ENCODE results near the gene ATG7. TPM values are rescaled to one million over a fixed set of nuclear protein-coding genes. Genes with fewer than 3 reads are reported as not detected.

ATG7 gene
- total RNA-seq, 4 donors from 2014 or later: 45.8 to 85.3 (median 67.3) TPM

GRCh38 chr3:11606865-11607440, 334.8 kb downstream of the ATG7 start:
- Histone ChIP-seq H3K4me3 (replicated peaks in 1 of 3) (no peak overlapping the region), H3K27me3 (no peaks in the 10 kb centered on the region), H3K36me3 (no peaks in the 10 kb centered on the region), H3K9me3 (no peaks in the 10 kb centered on the region), H3K4me1 (peaks cover 10 to 66% of the 10 kb centered on the region in 2 donors), H3K27ac (no peak overlapping the region)
- intact Hi-C loops (cut with DNase I): no loop called here
- DNase-seq: no peak
- WGBS, 2 donors: 68 to 80% methylated on average over 6 of the region's 6 CpGs
- TF ChIP-seq, protein P1, sequence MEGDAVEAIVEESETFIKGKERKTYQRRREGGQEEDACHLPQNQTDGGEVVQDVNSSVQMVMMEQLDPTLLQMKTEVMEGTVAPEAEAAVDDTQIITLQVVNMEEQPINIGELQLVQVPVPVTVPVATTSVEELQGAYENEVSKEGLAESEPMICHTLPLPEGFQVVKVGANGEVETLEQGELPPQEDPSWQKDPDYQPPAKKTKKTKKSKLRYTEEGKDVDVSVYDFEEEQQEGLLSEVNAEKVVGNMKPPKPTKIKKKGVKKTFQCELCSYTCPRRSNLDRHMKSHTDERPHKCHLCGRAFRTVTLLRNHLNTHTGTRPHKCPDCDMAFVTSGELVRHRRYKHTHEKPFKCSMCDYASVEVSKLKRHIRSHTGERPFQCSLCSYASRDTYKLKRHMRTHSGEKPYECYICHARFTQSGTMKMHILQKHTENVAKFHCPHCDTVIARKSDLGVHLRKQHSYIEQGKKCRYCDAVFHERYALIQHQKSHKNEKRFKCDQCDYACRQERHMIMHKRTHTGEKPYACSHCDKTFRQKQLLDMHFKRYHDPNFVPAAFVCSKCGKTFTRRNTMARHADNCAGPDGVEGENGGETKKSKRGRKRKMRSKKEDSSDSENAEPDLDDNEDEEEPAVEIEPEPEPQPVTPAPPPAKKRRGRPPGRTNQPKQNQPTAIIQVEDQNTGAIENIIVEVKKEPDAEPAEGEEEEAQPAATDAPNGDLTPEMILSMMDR (IDR thresholded peaks at IDR 0.05): no peak
- TF ChIP-seq POLR2A (IDR thresholded peaks at IDR 0.05): no peak

Small RNA genes within 50 kb of the gene (small RNA-seq; reads per million reads assigned to genes)
- gene AC022001.1 (not detected), gene AC026185.1 (not detected), gene AC083855.1 (not detected)

Other genes starting within 250 kb of the ATG7 start
- gene HRH1, start 117.9 kb upstream of the ATG7 start, total RNA-seq: 1 to 10 TPM in 3 of 4 donors, not detected in 1; 1.9 to 2.6 (median 2.4) TPM

All from thyroid gland (tissue), 4 donors.